H9 (cell line): ENCODE measurements around the gene PAK2. TPM values are rescaled to one million over a fixed set of nuclear protein-coding genes. Genes with fewer than 3 reads are reported as not detected.

Source experiments
- DNase-seq: peaks from one replicate; pipeline ENCODE4 v3.0.0-alpha.2; 2017
- H2AFZ ChIP-seq: one replicate; pipeline ENCODE4 v1.6.1; 2013; ENCODE audit warnings: mild to moderate bottlenecking, low read length, control low read depth, moderate library complexity
- H2AK5ac ChIP-seq: 2 replicates; pipeline ENCODE4 v1.6.1; 2013; ENCODE audit warnings: low read length, control low read depth, mixed read lengths; ENCODE audit not compliant: insufficient read length
- H2BK120ac ChIP-seq: one replicate; pipeline ENCODE4 v1.6.1; 2013; ENCODE audit warnings: low read depth, mild to moderate bottlenecking, low read length, control low read depth, inconsistent platforms; ENCODE audit not compliant: poor library complexity, severe bottlenecking
- H2BK12ac ChIP-seq: 2 replicates; pipeline ENCODE4 v1.6.1; 2013; ENCODE audit warnings: low read length, control low read depth, mixed read lengths, low read depth; ENCODE audit not compliant: insufficient read length
- H2BK15ac ChIP-seq: 2 replicates; pipeline ENCODE4 v1.6.1; 2013; ENCODE audit warnings: low read depth, low read length, control low read depth
- H2BK20ac ChIP-seq: one replicate; pipeline ENCODE4 v1.6.1; 2013; ENCODE audit warnings: low read depth, mild to moderate bottlenecking, low read length, control low read depth, inconsistent platforms; ENCODE audit not compliant: poor library complexity, severe bottlenecking
- H2BK5ac ChIP-seq: 2 replicates; pipeline ENCODE4 v1.6.1; 2013; ENCODE audit warnings: low read length, control low read depth, mixed read lengths; ENCODE audit not compliant: insufficient read length
- H3K14ac ChIP-seq: 2 replicates; pipeline ENCODE4 v1.6.1; 2013; ENCODE audit warnings: low read length, control low read depth; ENCODE audit not compliant: insufficient read depth
- H3K18ac ChIP-seq: 2 replicates; pipeline ENCODE4 v1.6.1; 2013; ENCODE audit warnings: low read depth, mild to moderate bottlenecking, mixed read lengths, low read length, control low read depth; ENCODE audit not compliant: insufficient read length
- H3K23ac ChIP-seq: 2 replicates; pipeline ENCODE4 v1.6.1; 2013; ENCODE audit warnings: low read length, control low read depth, mixed read lengths, low read depth; ENCODE audit not compliant: insufficient read length
- H3K23me2 ChIP-seq: 2 replicates; pipeline ENCODE4 v1.6.1; 2013; ENCODE audit warnings: low read depth, mild to moderate bottlenecking, mixed read lengths, low read length, control low read depth; ENCODE audit not compliant: insufficient read length, poor library complexity, severe bottlenecking
- H3K27ac ChIP-seq: 2 replicates; pipeline ENCODE4 v1.5.1; 2013; ENCODE audit warnings: low read length, control low read depth, mixed read lengths, low read depth; ENCODE audit not compliant: insufficient read length
- H3K27me3 ChIP-seq: 2 replicates; pipeline ENCODE4 v1.6.1; 2013; ENCODE audit warnings: low read length, control low read depth, inconsistent platforms; ENCODE audit not compliant: insufficient read depth
- H3K4ac ChIP-seq: 2 replicates; pipeline ENCODE4 v1.6.1; 2013; ENCODE audit warnings: low read depth, mild to moderate bottlenecking, control low read depth, inconsistent platforms, low read length, moderate library complexity
- H3K4me1 ChIP-seq: 2 replicates; pipeline ENCODE4 v1.6.1; 2013; ENCODE audit warnings: low read length, control low read depth, inconsistent platforms; ENCODE audit not compliant: insufficient read depth
- H3K4me2 ChIP-seq: 2 replicates; pipeline ENCODE4 v1.6.1; 2013; ENCODE audit warnings: low read length, control low read depth, mixed read lengths; ENCODE audit not compliant: insufficient read length, insufficient read depth
- H3K56ac ChIP-seq: 2 replicates; pipeline ENCODE4 v1.6.1; 2013; ENCODE audit warnings: low read depth, mild to moderate bottlenecking, mixed read lengths, low read length, control low read depth; ENCODE audit not compliant: insufficient read length
- H3K79me1 ChIP-seq: 2 replicates; pipeline ENCODE4 v1.6.1; 2013; ENCODE audit warnings: low read depth, mild to moderate bottlenecking, moderate library complexity, low read length, control low read depth, inconsistent platforms; ENCODE audit not compliant: insufficient read depth, poor library complexity, severe bottlenecking
- H3K79me2 ChIP-seq: 2 replicates; pipeline ENCODE4 v1.6.1; 2013; ENCODE audit warnings: low read length, control low read depth, inconsistent platforms; ENCODE audit not compliant: insufficient read depth
- H3K9ac ChIP-seq: 2 replicates; pipeline ENCODE4 v1.6.1; 2013; ENCODE audit warnings: low read length, control low read depth, mixed read lengths; ENCODE audit not compliant: insufficient read length; ENCODE audit errors: extremely low read depth
- H3K9me3 ChIP-seq: one replicate; pipeline ENCODE4 v1.6.1; 2013; ENCODE audit warnings: low read depth, low read length, inconsistent platforms; ENCODE audit not compliant: control insufficient read depth
- H3T11ph ChIP-seq: one replicate; pipeline ENCODE4 v1.6.1; 2013; ENCODE audit warnings: mild to moderate bottlenecking, low read length, control low read depth, inconsistent platforms
- H4K20me1 ChIP-seq: one replicate; pipeline ENCODE4 v1.6.1; 2013; ENCODE audit not compliant: control insufficient read depth, insufficient read length, insufficient read depth
- H4K5ac ChIP-seq: 2 replicates; pipeline ENCODE4 v1.6.1; 2013; ENCODE audit warnings: low read depth, mild to moderate bottlenecking, mixed read lengths, low read length, control low read depth; ENCODE audit not compliant: insufficient read length
- H4K8ac ChIP-seq: replicated peaks from 2 replicates; pipeline ENCODE4 v1.6.1; 2013; ENCODE audit warnings: low read length, control low read depth, mixed read lengths, low read depth; ENCODE audit not compliant: insufficient read length
- H4K91ac ChIP-seq: 2 replicates; pipeline ENCODE4 v1.6.1; 2013; ENCODE audit warnings: low read depth, mild to moderate bottlenecking, moderate library complexity, mixed read lengths, low read length, control low read depth; ENCODE audit not compliant: insufficient read length
- H3K27ac Mint-ChIP-seq, 3 experiments: 2 replicates in 2 of 3; 3 replicates in 1 of 3; pipeline ENCODE4 v1.8.0; 2020 to 2021; ENCODE audit warnings: mixed read lengths in 3 of 3, mild to moderate bottlenecking in 1 of 3, moderate library complexity in 1 of 3
- H3K27me3 Mint-ChIP-seq: 2 replicates; pipeline ENCODE4 v1.8.0; 2021; ENCODE audit warnings: low read depth, mild to moderate bottlenecking, moderate library complexity, mixed read lengths
- H3K36me3 Mint-ChIP-seq, 3 experiments: 2 replicates in 2 of 3; 3 replicates in 1 of 3; pipeline ENCODE4 v1.8.0; 2020 to 2021; ENCODE audit warnings: low read depth in 3 of 3, mixed read lengths in 3 of 3; ENCODE audit not compliant: insufficient read depth in 1 of 3
- H3K4me1 Mint-ChIP-seq, 2 experiments: 2 replicates each; pipeline ENCODE4 v1.8.0; 2020; ENCODE audit warnings: mixed read lengths in 2 of 2
- H3K4me3 Mint-ChIP-seq, 2 experiments: 2 replicates in 1 of 2; 3 replicates in 1 of 2; pipeline ENCODE4 v1.8.0; 2020 to 2021; ENCODE audit warnings: mild to moderate bottlenecking in 2 of 2, mixed read lengths in 2 of 2, moderate library complexity in 1 of 2
- H3K9me3 Mint-ChIP-seq, 2 experiments: 2 replicates in 1 of 2; 3 replicates in 1 of 2; pipeline ENCODE4 v1.8.0; 2020; ENCODE audit warnings: mild to moderate bottlenecking in 2 of 2, mixed read lengths in 2 of 2, moderate library complexity in 1 of 2
- WGBS: extraction: QIAGEN DNeasy Blood & Tissue Kit; methylation state at CpG from one replicate; pipeline ENCODE4 v1.1.7; 2013; ENCODE audit warnings: missing lambda C conversion rate, low lambda C conversion rate, mixed read lengths; ENCODE audit not compliant: insufficient read length; ENCODE audit errors: extremely low coverage; 5-methylcytosine and 5-hydroxymethylcytosine counted together
- total RNA-seq: library from RNA; stranded (reverse); gene quantifications from 2 replicates; pipeline ENCODE4 v1.2.1, GENCODE V29; 2021
- TF ChIP-seq, protein P1 (sequence below): fragments of 200-600 bp; sonication (generic); conservative IDR thresholded peaks from 3 replicates; pipeline ENCODE4 v1.8.0; 2021; ENCODE audit warnings: antibody characterized with exemption, mild to moderate bottlenecking

Gene PAK2
- total RNA-seq, 1 experiment from 2014 or later, result 65.7 TPM

DNA sequence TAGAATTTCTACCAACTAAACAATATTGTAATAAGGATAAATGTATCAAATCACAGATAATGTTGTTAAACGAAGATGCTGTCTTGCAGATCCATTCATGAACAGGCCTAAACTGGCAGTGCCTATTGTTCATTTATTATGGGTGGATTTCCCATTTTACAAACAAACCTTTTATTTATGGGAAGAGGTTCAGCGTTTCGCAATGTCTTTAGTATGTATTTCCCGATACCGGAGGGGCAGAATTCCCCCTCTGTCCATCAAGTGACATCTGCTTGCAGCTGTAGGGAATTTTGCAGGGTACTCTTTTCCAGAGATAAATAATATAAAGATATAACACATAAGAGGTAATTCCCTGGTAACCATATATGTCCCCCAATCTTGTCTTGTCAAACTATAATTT is 33.3 kb upstream of the PAK2 start:
- Histone ChIP-seq H3K79me1 (no peaks in the 10 kb centered on the region), H2BK12ac (no peak overlapping the region), H2BK20ac (no peak overlapping the region), H3K14ac (no peak overlapping the region), H3K23me2 (no peaks in the 10 kb centered on the region), H3T11ph (no peak overlapping the region), H2BK15ac (no peak overlapping the region), H3K4ac (no peak overlapping the region), H4K8ac (no peak overlapping the region), H3K27ac (no peak overlapping the region), H3K23ac (no peak overlapping the region), H3K79me2 (no peaks in the 10 kb centered on the region), H4K20me1 (no peaks in the 10 kb centered on the region), H2AK5ac (no peak overlapping the region), H3K4me2 (no peak overlapping the region), H2AFZ (no peak overlapping the region), H4K91ac (no peak overlapping the region), H3K9ac (no peak overlapping the region), H3K4me1 (no peaks in the 10 kb centered on the region), H2BK5ac (no peak overlapping the region), H3K27me3 (no peaks in the 10 kb centered on the region), H4K5ac (no peak overlapping the region), H3K18ac (no peak overlapping the region), H3K56ac (no peak overlapping the region), H2BK120ac (no peak overlapping the region), H3K9me3 (no peaks in the 10 kb centered on the region)
- Mint-ChIP-seq H3K36me3 (no peaks in the 10 kb centered on the region), H3K27ac (no peak overlapping the region), H3K4me3 (no peak overlapping the region), H3K27me3 (peaks cover 6% of the 10 kb centered on the region), H3K9me3 (no peaks in the 10 kb centered on the region), H3K4me1 (no peaks in the 10 kb centered on the region)
- WGBS, result no CpG with 5 or more reads among the region's 5 CpGs
- DNase-seq, result no peak
- TF ChIP-seq, protein P1, sequence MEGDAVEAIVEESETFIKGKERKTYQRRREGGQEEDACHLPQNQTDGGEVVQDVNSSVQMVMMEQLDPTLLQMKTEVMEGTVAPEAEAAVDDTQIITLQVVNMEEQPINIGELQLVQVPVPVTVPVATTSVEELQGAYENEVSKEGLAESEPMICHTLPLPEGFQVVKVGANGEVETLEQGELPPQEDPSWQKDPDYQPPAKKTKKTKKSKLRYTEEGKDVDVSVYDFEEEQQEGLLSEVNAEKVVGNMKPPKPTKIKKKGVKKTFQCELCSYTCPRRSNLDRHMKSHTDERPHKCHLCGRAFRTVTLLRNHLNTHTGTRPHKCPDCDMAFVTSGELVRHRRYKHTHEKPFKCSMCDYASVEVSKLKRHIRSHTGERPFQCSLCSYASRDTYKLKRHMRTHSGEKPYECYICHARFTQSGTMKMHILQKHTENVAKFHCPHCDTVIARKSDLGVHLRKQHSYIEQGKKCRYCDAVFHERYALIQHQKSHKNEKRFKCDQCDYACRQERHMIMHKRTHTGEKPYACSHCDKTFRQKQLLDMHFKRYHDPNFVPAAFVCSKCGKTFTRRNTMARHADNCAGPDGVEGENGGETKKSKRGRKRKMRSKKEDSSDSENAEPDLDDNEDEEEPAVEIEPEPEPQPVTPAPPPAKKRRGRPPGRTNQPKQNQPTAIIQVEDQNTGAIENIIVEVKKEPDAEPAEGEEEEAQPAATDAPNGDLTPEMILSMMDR, result no peak
